Activated CD4-positive, alpha-beta T cell treated with anti-CD3 and anti-CD28 coated beads, Interleukin-2, amount 50 U/mL, for 1 hour (primary cell): ENCODE results near the gene PRDX3.
"Not testable (repeated sequence)": the region's sequence is repeated elsewhere in the genome, so short reads cannot be mapped to it uniquely, and the experiment has no call there.

ENCODE experiments used
- DNase-seq: peaks from one replicate; pipeline ENCODE4 v3.0.0-alpha.2; 2020

The PRDX3 gene

DNA sequence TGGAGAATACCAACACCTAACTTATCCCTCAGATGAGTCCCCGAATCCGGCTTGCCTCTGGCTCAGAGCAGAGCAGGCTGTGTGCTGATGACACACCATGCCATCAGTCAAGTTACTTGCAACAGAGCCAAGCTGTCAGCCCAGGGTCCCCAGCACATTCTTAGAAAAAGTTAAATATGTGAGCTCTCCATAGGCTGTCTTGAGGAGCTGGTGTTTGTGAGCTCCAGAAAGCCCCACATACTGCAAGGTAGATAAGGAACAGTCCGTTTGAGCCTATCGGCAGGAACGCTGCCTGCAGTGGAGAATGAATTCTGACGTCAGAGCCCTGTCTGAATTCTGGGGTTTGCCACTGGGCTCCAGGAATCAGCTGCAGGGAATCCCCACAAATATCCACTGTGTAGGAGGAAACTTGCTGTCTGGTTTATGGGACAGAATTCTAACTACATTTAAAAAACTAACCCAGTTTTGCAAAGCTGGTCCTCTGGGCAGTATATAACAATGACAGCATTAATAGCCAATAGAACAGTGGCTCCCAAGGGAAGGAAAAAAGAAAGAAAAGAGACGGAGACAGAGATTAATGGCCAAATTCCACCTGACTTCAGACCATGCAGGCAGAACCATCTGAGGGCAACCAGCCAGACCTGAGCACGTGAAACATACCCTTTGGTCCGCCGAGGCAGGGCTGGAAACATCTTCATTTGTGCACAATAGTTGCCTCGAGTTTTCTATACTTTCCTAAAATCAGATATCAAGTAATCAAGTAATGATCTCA is 16.7 kb downstream of the PRDX3 start:
- no peak for DNase-seq

DNA sequence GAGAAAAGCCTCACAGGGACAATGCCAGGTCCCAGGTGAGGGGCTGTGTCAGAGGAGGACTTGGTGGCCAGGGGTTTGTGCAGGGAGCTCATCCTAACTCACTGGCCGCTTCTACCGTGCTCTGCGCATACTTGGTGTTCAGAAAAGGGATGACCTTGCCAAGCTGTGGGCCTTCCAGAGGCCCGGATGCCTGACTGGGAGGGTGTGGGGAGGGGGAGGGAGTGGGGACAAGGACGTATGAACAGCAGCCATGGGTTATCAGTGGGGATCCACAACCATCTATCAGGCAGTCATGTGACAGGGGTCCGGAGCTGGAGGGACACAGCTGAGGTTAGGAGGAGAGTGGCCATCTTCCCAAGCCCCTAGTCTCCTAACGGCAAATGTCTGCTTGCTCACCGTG is 19.3 kb downstream of the PRDX3 start:
- DNase-seq = no peak

DNA sequence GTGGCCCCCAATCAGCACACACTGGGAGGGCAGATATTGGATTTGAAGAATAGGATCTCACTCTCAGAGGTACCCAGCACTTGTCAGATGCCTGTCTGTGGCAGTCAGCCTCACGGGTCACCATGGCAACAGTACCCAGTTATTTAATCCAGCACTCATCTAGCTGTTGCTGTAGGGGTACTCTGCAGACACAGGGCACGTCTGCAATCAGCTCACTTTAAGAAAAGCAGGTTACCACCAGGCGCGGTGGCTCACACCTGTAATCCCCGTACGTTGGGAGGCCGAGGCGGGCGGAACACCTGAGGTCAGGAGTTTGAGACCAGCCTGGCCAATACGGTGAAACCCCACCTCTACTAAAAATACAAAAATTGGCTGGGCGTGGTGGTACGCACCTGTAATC is 25.0 kb downstream of the PRDX3 start:
- no peak for DNase-seq

DNA sequence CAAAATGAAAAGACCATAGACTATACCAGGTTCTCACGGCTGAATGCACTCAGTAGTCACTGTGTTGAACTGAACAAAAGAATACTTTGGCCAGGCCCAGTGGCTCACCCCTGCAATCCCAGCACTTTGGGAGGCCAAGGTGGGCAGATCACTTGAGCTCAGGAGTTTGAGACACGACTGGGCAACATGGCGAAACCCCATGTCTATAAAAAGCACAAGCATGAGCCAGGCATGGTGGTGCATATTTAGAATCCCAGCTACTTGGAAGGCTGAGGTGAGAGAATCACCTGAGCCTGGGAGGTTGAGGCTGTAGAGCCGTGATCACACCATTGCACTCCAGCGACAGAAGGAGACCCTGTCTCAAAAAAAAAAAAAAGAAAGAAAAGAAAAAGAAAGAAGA is 25.6 kb downstream of the PRDX3 start:
- no peak for DNase-seq

DNA sequence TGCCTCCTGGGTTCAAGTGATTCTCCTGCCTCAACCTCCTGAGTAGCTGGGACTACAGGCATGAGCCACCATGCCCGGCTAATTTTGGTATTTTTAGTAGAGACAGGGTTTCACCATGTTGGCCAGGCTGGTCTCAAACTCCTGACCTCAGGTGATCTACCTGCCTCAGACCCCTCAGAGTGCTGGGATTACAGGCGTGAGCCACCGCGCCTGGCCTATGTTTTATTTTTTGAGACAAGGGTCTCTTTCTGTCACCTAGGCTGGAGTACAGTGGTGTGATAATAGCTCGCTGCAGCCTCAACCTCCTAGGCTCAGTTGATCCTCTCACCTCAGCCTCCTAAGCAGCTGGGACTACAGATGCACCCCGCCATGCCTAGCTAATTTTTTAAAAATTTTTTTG is 27.0 kb downstream of the PRDX3 start:
- DNase-seq = not testable (repeated sequence)

DNA sequence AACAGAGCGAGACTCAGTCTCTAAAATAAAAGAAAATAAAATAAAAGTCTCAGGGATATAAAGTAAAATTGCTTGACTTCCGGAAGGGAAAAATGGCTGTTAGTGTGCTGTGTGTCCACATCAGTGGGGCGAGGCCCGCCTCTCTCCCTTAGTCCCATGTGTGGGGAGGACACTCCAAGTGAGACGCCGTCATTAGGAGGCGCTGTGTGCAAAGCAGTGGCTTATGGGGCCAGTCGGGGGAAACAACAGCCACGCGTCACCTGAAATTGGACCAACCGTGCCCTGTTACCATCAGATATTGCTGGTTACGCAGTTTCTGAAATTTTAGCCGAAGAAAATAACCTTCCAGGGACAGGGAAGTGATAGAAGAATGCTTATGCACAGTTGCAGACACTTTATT is 28.9 kb downstream of the PRDX3 start:
- DNase-seq = no peak

DNA sequence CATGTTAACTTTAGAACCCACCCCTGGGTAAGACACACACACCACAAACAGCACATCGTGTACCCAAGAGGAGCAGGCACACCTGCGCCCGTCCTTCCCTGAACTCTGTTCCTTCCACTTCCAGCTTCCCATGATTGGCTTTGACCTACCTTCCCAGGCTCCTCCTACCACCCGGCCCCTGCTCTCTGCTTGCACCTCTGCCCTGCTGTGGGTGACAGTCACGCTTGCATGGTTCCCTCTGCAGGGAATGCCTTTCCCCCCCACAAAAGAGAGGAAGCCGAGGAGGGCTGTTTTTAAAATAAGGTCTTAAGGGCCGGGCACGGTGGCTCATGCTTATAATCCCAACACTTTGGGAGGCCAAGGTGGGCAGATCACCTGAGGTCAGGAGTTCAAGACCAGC is 29.5 kb downstream of the PRDX3 start:
- DNase-seq = no peak

DNA sequence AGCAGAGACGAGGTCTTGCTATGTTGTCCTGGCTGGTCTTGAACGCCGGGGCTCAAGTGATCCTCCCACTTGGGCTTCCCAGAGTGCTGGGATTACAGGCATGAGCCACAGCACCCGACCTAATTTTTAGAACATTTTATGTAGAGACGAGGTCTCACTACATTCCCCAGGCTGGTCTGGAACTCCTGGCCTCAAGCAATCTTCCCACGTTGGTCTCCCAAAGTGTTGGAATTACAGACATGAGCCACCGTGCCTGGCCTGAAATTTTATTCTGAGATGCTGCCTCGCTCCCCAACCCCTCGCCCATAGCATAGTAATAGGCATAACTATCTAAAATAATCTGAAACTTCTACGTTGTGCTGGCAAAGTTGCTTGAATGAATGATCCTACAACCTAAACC is 35.0 kb downstream of the PRDX3 start:
- DNase-seq = no peak

DNA sequence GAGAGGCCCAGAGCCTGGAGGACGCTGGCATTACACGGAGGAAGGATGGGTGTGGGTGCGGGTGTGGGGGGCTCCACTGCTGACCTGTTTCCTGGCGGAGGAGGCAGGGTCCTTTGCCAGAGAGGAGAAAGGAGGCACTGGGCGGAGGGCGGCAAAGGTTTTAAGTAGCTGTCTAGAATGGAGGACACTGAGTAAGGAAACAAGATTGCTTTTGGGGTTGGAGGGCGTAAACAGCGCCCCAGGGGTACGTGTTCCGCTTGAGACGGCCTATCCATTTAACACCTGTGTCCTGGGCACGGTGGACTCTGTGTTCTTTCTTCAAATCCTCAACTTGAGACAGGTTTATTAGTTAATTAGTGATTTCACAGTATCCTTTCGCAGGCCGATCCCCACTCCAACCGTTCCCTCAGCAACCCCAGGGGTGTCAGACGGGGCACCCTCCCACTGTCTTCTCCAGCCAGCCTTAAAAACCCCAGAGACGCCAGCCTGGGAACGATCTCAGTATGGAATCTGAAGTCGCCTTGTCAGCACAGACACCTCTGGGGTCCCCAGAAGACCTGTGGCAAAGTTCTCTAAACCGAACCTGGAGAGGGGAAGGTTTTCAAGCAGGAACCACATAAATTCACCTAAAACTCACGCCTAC is 37.9 kb downstream of the PRDX3 start:
- no peak for DNase-seq

DNA sequence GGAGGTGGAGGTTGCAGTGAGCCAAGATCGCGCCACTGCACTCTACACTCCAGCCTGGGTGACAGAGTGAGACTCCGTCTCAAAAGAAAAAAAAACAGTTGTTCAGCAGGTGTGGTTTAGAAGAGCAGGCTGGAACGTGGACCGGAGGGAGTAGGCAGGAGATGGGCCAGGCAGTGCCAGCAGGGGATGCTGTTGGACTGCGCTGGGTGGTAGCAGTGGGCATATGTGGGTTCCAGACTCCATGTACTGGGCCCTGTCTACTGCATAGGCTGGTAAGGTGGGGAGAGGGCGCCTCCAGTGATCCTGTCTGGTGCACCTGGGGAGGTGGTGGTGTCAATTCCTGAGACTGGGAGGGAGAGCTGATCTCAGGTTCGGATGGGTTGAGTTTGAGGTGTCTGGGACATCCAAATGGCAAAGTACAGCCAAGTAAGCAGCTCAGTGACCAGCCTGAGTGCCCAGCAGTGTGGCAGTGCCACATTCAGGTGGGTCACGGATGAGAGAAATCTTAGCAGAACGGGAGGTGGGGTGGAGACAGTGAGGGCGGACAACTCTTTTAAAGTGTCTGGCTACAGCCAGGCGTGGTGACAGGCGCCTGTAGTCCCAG is 39.0 kb downstream of the PRDX3 start:
- DNase-seq = peak; percentile 54

DNA sequence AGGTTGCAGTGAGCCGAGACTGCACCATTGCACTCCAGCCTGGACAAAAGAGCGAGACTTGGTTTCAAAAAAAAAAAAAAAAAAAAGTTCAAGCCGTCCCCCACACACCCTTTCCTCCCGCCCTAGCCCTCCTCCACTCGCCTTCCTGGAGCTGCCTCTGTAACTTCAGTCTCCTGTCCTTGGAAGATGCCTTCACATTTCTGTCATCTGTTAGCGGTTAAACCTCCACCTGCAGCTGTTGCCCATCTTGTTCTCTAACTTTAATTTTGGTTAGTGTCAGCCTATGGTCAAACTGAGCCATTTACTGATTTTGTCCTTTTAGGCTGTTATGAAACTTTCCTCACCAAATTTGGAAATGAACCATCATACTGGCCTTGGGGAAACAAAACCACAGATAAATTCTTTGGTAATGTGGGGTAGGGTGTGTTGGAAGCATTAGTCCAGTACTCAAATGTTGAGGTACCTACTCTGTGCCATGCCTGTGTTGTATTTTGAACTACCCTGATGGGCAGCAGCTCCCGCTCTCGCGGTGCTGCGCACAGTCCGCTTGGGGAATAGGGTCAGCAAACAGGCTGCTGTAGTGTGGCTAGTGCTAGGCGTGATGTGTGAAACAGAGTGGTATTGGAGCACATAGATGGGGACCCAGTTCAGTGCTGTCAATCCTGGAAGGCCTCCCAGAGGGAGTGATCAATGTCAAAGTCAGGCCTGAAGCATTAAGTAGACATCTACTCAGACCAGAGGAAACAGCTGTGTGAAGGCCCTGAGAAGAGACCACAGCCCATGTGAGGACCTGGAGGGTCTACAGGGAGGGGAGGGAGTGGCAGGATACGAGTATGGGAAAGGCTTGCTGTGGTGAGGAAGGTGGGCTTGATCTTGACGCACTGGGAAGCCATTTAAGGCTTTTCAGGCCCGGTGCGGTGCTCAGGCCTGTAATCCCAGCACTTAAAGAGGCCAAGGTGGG is 40.0 kb downstream of the PRDX3 start:
- DNase-seq = no peak

DNA sequence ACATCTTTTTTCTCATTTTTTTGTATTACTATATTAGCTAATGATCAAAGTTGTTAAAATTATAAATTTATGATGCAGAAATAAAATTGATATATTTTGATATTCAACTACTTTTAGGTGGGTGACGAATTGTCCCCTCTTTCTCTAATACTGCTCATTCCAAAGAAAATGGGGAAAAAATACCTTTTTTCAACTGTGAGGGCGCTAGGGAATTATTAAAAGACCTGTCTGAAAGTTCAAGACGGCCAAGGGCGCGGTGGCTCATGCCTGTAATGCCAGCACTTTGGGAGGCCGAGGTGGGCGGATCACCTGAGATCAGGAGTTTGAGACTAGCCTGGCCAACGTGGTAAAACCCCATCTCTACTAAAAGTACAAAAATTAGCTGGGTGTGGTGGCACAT is 40.7 kb downstream of the PRDX3 start:
- not testable (repeated sequence) for DNase-seq

DNA sequence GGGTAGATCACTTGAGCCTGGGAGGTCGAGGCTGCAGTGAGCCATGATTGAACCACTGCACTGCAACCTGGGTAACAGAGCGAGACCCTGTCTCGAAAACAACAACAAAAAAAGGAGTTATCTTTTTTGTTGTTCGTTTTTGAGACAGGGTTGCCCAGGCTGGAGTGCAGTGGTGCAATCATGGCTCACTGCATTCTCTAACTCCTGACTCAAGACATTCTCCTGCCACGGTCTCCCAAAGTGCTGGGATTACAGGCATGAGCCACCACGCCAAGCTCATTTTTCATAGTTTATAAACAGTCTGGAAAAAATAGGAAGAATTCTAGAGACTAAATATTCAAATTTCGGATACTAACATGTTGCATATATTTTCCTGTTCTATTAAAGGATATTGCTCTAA is 42.5 kb downstream of the PRDX3 start:
- DNase-seq = no peak

DNA sequence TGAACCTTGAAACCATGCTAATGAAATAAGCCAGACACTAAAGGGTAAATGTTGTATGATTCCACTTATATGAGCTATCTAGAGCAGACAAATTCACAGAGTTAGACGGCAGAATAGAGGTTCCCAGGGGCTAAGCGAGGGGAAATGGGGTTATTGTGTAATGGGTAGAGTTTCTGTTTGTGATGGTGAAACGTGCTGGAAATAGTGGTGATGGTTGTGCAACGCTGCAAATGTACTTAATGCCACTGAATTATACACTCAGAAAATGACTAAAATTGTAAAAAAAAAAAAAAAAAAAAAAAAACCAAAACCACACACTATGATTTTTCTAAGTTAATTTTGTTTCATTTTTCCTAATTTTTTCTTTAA is 43.1 kb downstream of the PRDX3 start:
- DNase-seq = no peak

DNA sequence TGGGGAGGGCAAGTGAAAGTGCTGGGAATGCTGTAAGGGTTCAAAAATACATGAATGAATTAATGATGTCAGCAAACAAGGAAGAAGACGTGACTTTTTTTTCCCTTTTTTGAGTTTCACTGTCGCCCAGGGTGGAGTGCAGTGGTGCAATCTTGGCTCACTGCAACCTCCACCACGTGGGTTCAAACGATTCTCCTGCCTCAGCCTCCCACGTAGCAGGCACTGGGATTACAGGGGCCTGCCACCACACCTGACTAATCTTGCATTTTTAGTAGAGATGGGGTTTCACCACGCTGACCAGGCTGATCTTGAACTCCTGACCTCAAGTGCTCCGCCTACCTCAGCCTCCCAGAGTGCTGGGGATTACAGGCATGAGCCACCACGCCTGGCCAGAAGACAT is 44.7 kb downstream of the PRDX3 start:
- DNase-seq = no peak

DNA sequence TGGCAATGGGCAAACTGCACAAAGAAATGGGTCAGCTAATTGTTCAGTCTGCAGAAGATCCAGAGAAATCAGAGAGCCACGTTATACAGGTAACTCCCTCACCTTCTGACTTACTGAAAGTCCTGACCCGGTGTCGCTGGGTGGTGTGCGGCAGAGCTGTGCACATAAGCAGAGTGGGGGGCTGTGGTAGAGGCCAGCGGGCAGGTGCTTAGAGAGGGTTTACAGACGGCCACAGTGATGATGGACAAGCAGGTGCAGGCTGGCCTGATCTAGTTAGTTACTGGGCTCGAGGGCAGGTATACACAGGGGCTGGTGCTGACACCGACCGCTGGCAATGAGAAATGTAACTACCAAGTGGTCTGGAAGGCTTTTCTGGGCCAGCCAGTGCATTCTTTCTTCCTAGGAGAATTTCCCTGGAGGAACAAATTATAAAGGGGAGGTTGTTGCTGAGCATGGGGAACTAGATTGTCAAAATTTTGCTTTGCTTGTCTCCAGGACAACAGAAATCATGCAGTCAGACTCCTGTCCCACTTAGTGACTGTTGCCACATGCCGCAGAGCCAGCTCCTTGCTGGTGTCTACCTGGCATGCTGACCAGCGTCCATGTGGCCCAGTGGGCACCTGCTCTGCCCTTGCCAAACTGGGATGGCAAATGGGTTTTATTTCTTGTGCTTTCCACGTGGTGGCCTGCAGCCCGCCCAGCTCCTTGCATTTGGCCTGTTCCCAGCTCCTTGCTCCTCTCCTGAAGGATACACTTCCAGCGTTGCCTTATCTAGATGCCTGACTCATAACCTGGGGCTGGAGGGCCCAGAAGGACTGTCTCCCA is 45.9 kb downstream of the PRDX3 start:
- DNase-seq = no peak

DNA sequence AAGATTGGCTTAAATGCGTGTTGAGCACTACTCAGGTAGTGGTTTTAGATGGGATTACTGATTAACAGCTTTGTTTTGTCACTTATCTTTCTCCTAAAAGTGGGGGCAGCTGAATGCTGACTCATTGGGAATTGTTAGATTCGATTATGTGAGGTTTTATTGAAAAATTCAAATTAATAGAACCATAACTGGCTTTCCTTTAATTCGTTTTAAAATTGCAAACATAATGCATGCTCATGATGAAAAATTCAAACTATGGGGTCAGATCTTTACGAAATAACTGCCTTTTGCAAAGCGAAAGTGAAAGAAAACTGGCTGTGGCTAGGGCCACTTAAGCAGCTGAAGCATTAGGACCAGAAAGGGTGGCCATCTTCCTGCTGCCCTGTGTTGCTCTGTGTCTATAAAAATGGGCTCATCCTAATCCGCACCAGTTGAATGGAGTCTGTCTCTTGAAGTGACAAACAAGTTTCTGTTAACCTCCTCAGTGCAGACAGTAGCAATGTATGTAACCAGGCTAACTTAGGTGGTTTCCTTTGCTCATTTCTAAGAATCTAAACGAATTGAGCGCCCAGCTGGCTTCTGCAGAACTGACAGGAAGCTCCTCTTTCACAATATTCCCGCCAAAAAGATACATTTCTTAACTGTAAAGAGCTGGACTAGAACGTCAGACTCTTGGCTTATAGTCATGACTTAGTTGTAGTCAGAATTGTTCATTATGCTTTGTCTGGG is 46.9 kb downstream of the PRDX3 start:
- no peak for DNase-seq

DNA sequence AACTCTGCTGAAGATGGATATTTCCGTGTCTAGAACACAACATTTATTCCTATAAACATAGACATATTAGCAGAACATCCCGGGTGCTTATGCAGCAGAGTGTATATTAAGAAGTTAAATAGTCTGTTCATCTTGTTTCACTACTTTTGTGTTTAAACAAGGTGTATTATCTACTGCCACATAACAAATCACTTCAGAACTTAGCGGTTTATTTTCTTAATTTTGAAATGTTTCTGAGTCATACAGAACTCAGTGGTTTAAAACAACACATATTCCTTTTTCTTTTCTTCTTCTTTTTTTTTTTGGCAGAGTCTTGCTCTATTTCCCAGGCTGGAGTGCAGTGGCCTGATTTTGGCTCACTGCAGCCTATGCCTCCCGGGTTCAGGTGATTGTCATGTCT is 48.9 kb downstream of the PRDX3 start:
- DNase-seq = no peak

DNA sequence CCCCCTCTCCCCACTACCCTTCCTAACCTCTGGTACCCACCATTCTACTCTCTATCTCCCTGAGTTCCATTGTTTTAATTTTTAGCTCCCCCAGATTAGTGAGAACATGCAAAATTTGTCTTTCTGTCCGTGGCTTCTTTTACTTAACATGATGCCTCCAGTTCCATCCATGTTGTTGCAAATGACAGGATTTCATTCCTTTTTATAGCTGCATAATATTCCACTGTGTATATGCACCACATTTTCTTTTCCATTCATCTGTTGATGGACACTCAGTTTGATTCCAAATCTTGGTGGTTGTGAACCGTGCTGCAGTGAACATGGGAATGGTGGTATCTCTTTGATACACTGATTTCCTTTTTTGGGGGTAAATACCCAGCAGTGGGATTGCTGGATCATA is 52.7 kb downstream of the PRDX3 start:
- DNase-seq = no peak

DNA sequence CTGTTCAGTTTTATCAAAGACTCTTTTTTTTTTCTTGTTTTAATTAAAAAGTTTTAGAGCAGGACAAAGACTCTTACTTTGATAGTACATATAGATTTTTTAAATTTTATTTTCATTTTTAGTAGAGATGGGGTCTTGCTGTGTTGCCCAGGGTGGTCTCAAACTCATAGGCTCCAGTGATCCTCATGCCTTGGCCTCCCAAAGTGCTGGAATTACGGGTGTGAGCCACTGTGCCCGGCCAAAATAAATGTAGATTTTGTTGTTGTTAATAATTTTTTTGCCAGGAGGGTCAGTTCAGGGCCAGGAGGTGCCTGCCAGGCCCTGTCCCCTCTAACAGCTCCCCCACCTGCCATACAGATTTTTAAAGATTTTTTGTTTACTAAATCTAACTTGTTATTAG is 57.7 kb downstream of the PRDX3 start:
- DNase-seq = no peak

DNA sequence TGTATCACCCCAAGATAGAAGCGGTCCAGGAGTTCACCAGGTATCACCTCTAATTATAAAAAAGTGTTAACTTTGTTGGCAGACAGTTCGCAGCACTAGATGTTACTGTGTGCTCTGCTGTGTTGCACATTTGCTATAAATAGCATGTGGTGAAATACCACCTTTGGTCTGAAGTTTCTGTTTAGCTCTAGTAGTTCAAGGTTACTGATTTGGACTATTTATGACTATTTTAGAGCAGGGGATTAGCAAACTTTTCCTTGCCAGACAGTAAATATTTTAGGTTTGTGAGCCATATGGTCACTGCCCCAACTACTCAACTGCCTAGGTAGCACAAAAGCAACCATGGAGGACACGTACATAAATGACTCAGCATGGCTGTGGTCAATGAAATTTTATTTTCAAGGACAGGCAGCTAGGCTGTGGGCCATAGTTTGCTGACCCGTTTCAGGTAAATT is 58.2 kb downstream of the PRDX3 start:
- no peak for DNase-seq

DNA sequence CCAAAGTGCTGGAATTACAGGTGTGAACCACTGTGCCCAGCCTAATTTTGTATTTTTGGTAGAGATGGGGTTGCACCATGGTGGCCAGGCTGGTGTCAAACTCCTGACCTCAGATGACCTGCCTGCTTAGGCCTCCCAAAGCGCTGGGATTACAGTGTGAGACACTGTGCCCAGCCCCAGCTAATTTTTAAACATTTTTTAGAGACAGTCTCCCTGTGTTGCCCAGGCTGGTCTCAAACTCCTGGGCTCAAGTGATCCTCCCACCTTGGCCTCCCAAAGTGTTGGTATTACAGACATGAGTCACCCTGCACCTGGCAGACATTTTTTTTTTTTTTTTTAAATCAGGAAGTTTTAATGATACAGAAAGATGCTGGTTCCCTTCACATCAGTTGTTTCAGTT is 59.2 kb downstream of the PRDX3 start:
- no peak for DNase-seq
